NCI-H510A treated with DMSO at 0.1 percent for 48 hours (cell line): ENCODE data around the gene SH3TC1.

Experiments
- DNase-seq: peaks from one replicate; lab custom pipeline; 2025; lab: John Stamatoyannopoulos, UW

The SH3TC1 gene

GRCh38 chr4:8163436-8164193, 35.5 kb upstream of the SH3TC1 start:
- no peak for DNase-seq

GRCh38 chr4:8164194-8164565, 34.9 kb upstream of the SH3TC1 start:
- no peak for DNase-seq

GRCh38 chr4:8164687-8165086, 34.4 kb upstream of the SH3TC1 start:
- no peak for DNase-seq

GRCh38 chr4:8165374-8165896, 33.7 kb upstream of the SH3TC1 start:
- peak; percentile 37 for DNase-seq

- DNase-seq, result no peak
Observed at GRCh38 chr4:8167291-8167690, 31.8 kb upstream of the SH3TC1 start.

GRCh38 chr4:8167815-8168214, 31.3 kb upstream of the SH3TC1 start:
- DNase-seq, result no peak

GRCh38 chr4:8168232-8168631, 30.9 kb upstream of the SH3TC1 start:
- DNase-seq, result no peak

- no peak for DNase-seq
Observed at GRCh38 chr4:8168832-8169598, 30.1 kb upstream of the SH3TC1 start.

- no peak for DNase-seq
Observed at GRCh38 chr4:8169763-8170162, 29.3 kb upstream of the SH3TC1 start.

GRCh38 chr4:8170341-8170740, 28.7 kb upstream of the SH3TC1 start:
- DNase-seq, result no peak

- DNase-seq, result no peak
Observed at GRCh38 chr4:8171266-8171665, 27.8 kb upstream of the SH3TC1 start.

GRCh38 chr4:8171984-8172924, 26.8 kb upstream of the SH3TC1 start:
- no peak for DNase-seq

GRCh38 chr4:8173492-8174242, 25.4 kb upstream of the SH3TC1 start:
- DNase-seq, result no peak

- no peak for DNase-seq
Observed at GRCh38 chr4:8174970-8175369, 24.1 kb upstream of the SH3TC1 start.

- DNase-seq, result no peak
Observed at GRCh38 chr4:8175686-8176085, 23.4 kb upstream of the SH3TC1 start.

GRCh38 chr4:8176547-8177399, 22.3 kb upstream of the SH3TC1 start:
- peak; percentile 74 for DNase-seq

GRCh38 chr4:8177552-8177951, 21.5 kb upstream of the SH3TC1 start:
- DNase-seq, result no peak

GRCh38 chr4:8177956-8178355, 21.1 kb upstream of the SH3TC1 start:
- DNase-seq, result no peak

GRCh38 chr4:8179074-8179473, 20.0 kb upstream of the SH3TC1 start:
- no peak for DNase-seq

- DNase-seq, result no peak
Observed at GRCh38 chr4:8179771-8180170, 19.3 kb upstream of the SH3TC1 start.
